SKM-1 (cell line): Measurements from ENCODE around the gene BTBD6.
"Not testable (repeated sequence)": the region's sequence is repeated elsewhere in the genome, so short reads cannot be mapped to it uniquely, and the experiment has no call there.

Experiments used
- DNase-seq: peaks from one replicate; lab custom pipeline; 2025; ENCODE audit not compliant: unreplicated experiment; lab: John Stamatoyannopoulos, UW

Gene BTBD6

GRCh38 chr14:105292826-105293711 is 44.7 kb downstream of the BTBD6 start:
- no peak for DNase-seq

- no peak for DNase-seq
Observed at GRCh38 chr14:105294142-105294597, 45.8 kb downstream of the BTBD6 start.

- not testable (repeated sequence) for DNase-seq
Observed at GRCh38 chr14:105297311-105297710, 49.0 kb downstream of the BTBD6 start.

GRCh38 chr14:105299654-105300541 is 51.6 kb downstream of the BTBD6 start:
- no peak for DNase-seq
